Esophagus muscularis mucosa (tissue), 4 donors: Measurements from ENCODE around the gene SELENOK.

Source experiments
- CTCF ChIP-seq, 3 experiments: fragments of 200-600 bp in 2 of 3; fragments of 450-650 bp in 1 of 3; sonication (generic) in 2 of 3; IDR thresholded peaks; one replicate each; pipeline ENCODE4 v1.5.1; 2017 to 2019; ENCODE audit warnings: antibody characterized with exemption in 3 of 3, mild to moderate bottlenecking in 2 of 3, moderate library complexity in 1 of 3
- EP300 ChIP-seq: sonication (generic); formaldehyde crosslinking; IDR thresholded peaks from one replicate; pipeline ENCODE4 v1.6.1; 2017; ENCODE audit warnings: antibody characterized with exemption
- POLR2A ChIP-seq: fragments of 450-650 bp; IDR thresholded peaks from one replicate; pipeline ENCODE4 v1.6.1; 2017; ENCODE audit warnings: antibody characterized with exemption, moderate library complexity, mild to moderate bottlenecking, low read depth
- POLR2AphosphoS5 ChIP-seq, 2 donors: sonication (generic); formaldehyde crosslinking; IDR thresholded peaks; one replicate each; pipeline ENCODE4 v1.6.1; 2017; ENCODE audit warnings: antibody characterized with exemption in 2 of 2

- TF ChIP-seq CTCF (IDR thresholded peaks at IDR 0.05) (no peak), EP300 (no peak), POLR2A (no peak), POLR2AphosphoS5 (IDR thresholded peaks at IDR 0.05) (no peak)
These were observed 28.1 kb upstream of the SELENOK start for GRCh38 chr3:53919741-53920140.
